Tongue (tissue), 3 donors: ENCODE data around the gene OR14I1. TPM values are rescaled to one million over a fixed set of nuclear protein-coding genes. Genes with fewer than 3 reads are reported as not detected.
"Not testable (repeated sequence)": the region's sequence is repeated elsewhere in the genome, so short reads cannot be mapped to it uniquely, and the experiment has no call there.

Source experiments
- DNase-seq: peaks from one replicate; pipeline ENCODE4 v3.0.0-alpha.2; 2015
- small RNA-seq: library from RNA; depleted of rRNA; stranded (forward); fragments of <200 nt; gene quantifications from one replicate; pipeline ENCODE3, GENCODE V24; 2014; ENCODE audit warnings: low replicate concordance
- total RNA-seq: library from RNA; depleted of rRNA; stranded (reverse); fragments of >200 nt; gene quantifications from one replicate; pipeline ENCODE4 v1.2.3, GENCODE V29; 2014

OR14I1 gene
- total RNA-seq, 1 donor from 2014 or later, result not detected

DNA sequence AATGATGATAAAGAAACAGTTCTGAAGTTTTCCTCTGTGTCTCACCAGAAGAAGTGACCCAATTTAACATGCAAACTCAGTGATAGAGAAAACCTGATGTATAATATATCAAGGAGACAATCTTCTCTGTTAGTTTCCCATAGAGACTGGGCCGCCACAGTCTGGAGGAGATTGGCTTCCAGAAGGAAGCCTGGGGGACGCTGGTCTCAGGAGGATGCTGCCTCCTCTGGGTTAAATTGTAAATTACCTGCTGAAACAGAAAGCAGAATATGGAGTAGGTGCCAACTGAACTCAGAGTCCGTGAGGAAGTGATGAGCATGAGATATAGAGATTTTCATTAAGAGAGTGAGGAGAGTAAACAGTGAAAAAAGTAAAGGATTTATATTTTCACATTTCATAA is 15.8 kb downstream of the OR14I1 start:
- no peak for DNase-seq

DNA sequence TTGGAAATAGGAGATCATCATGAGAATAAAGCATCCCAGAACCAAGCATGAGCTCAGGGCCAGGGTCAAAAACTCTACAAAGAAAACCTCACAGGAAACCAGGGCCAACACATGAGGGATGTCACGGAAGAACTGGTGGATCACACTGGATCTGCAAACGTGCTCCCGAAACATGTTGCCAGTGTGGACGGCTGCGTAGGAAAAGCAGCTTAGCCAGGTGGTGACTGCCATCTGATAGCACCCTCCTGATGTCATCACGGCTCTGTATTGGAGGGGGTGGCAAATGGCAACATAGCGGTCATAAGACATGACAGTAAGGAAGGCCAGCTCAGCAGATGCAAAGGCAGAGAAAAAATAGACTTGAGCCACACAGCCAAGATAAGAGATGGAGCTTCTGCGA is 20.9 kb downstream of the OR14I1 start:
- no peak for DNase-seq

DNA sequence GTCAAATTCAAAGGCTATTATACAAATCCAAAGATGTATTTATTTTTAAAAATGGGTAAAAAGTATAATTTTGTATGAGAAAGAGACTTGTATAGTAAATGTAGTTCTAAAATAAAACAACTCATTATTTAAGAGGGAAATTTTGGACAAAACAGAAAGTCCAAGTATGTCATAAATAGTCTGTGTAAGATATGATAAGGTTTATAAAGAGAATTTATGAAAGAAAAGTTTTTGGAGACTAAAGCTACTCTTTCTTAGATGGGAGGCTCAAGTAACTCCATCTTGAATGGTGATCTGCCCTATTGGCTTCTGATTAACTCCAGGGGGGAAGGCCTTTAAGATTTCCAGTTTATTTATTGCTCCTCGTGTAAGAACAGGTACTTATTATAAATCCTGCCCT is 32.6 kb downstream of the OR14I1 start:
- DNase-seq, result no peak

- DNase-seq, result not testable (repeated sequence)
Measured at GRCh38 chr1:248663453-248664328, 38.9 kb downstream of the OR14I1 start.

DNA sequence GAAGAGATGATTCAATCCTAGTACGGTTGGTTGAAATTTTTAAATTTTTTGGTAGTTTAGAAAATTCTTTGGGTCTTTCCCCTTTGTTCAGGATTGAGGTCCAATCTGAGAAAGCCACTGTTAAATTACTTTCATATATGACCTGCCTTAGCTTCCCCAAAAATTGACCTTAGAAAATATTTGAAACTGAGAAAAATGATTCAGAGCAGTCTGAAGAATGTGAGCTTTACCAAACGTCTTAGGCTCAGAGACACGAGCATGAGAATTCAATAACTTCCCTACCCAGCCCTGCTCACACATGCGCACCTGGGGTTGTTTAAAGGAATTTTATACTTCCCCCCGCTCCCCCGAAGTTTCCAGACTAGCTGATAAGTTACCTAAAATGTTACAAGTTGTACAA is 45.8 kb downstream of the OR14I1 start:
- not testable (repeated sequence) for DNase-seq

DNA sequence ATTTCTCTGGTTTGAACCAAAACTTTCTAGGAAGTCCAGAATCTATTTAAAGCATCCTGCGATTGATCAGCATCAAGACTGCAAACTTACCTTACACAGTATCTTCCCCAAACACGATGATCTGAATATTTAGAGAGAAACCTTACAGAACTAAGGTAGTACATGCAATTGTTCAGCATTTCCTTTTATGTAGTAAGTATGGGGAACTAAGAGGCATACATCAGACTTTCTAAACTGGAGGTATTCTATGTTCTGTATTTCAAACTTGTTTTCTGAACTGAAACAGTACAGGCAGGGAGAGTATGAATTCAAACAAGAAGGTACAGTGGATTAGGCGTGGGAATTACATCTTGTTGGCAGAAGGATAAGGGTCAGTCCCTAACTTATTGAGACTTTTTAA is 47.2 kb downstream of the OR14I1 start, which contains the start of gene OR2T27:
Gene OR2T27 (minus strand): TSS at position 175 of the 400 bp plus-strand sequence. CDS start 4,644 bp downstream, outside the sequence.
- DNase-seq, result not testable (repeated sequence)

Small RNA genes lying within 50 kb of the gene (small RNA-seq; reads per million reads assigned to genes)
- not detected for gene AHCYP8

Other genes with a start within 250 kb of the OR14I1 start
- gene OR2T3, start 229.4 kb downstream of the OR14I1 start, total RNA-seq, result not detected
- gene OR2T5, start 214.2 kb downstream of the OR14I1 start, total RNA-seq, result not detected
- gene OR2G6, start 194.7 kb downstream of the OR14I1 start, total RNA-seq, result not detected
- gene OR2T29, start 140.0 kb downstream of the OR14I1 start, total RNA-seq, result not detected
- not detected for gene OR2T34, start 128.0 kb downstream of the OR14I1 start, total RNA-seq
- gene OR2T10, start 105.1 kb downstream of the OR14I1 start, total RNA-seq, result not detected
- not detected for gene OR2T11, start 67.7 kb downstream of the OR14I1 start, total RNA-seq
- gene OR2T35, start 57.5 kb downstream of the OR14I1 start, total RNA-seq, result not detected
- not detected for gene OR2T27, start 47.2 kb downstream of the OR14I1 start, total RNA-seq
- not detected for gene LYPD8, start 53.0 kb upstream of the OR14I1 start, total RNA-seq
- gene SH3BP5L, start 123.1 kb upstream of the OR14I1 start, total RNA-seq, result 20.9 TPM
- 33.4 TPM for gene ZNF672, start 135.5 kb upstream of the OR14I1 start, total RNA-seq
- gene ZNF692, start 156.3 kb upstream of the OR14I1 start, total RNA-seq, result 34.9 TPM
- gene PGBD2, start 203.5 kb upstream of the OR14I1 start, total RNA-seq, result 9.1 TPM